ENCODE results near the gene CLOCK. TPM values are rescaled to one million over a fixed set of nuclear protein-coding genes. Genes with fewer than 3 reads are reported as not detected.

Gene CLOCK
- total and polyA plus RNA-seq, 2 of the 13 experiments (the other 11 are each of a cell fraction or from before 2014, with no cell fraction given), result 8.8 to 13.5 TPM

DNA sequence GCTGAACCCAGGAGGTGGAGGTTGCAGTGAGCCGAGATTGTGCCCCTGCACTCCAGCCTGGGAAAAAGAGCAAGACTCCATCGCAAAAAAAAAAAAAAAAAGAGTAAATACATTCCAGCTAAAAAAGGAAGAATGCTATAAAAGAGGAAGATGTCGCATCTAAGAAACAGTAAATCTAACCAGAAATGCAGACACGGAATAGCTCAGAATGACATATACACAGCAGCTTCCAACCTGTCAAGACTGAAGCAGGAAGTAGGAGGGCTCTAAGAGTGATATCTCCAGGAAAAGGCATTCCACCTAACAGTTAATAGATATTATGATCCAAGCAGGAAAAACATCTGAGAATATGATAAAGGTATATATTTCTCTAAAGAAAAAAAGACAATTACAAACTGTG, 16.0 kb downstream of the CLOCK start (continued):
- TF ChIP-seq U2AF1 (optimal IDR thresholded peaks at IDR 0.05; ENCODE audit: low read depth, low read length) (no peak), PHF21A (CRISPR knock-in tag; IDR thresholded peaks at IDR 0.05) (no peak)

DNA sequence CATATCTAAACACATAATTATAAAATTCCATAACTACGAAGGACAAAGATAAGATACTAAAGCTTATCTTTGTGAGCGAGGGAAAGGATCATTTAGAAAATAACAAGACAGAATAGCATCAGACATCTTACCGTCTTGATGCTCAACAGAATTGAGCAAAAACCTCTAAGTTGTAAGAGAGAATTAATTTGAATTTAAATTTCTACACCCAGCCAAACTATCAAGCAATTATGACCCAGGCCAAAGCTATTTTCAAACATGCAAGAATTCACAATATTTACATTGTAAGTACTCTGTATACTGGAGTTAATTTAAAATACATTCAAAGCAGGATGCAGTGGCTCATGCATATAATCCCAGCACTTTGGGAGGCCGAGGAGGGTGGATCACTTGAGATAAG, 16.5 kb downstream of the CLOCK start:
- Histone ChIP-seq H3K4me3 (replicated peaks in 1 of 3; ENCODE audit: insufficient read depth in 1 of 3, low read depth in 2 of 3, low read length in 3 of 3) (no peak overlapping the region), H3K27me3 (ENCODE audit: control insufficient read depth in 1 of 2, insufficient read depth in 2 of 2, low read length in 2 of 2) (no peaks in the 10 kb centered on the region), H3K27ac (ENCODE audit: extremely low read length, insufficient read depth, low read length) (no peak overlapping the region), H3K36me3 (replicated peaks in 1 of 2; ENCODE audit: control insufficient read depth in 1 of 2, insufficient read depth in 2 of 2, low read length in 2 of 2) (no peaks in the 10 kb centered on the region), H3K9ac (ENCODE audit: insufficient read depth, low read depth, low read length) (no peak overlapping the region), H2AFZ (ENCODE audit: low read length) (no peak overlapping the region), H3K9me3 (ENCODE audit: low read length) (0 out of 2 replicates have a peak, but pooled peaks cover 6% of the 10 kb centered on the region), H4K20me1 (ENCODE audit: insufficient read depth, low read length) (no peaks in the 10 kb centered on the region), H3K4me2 (ENCODE audit: low read depth, low read length) (no peak overlapping the region), H3K79me2 (ENCODE audit: insufficient read depth, low read length) (peaks cover 44% of the 10 kb centered on the region), H3K4me1 (ENCODE audit: insufficient read depth, low read length) (no peaks in the 10 kb centered on the region)
- over 99% methylated on average over 4 of the region's 4 CpGs for WGBS (ENCODE audit: low lambda C conversion rate)
- peak; percentile 60; the same call in 1 of the 2 replicates for TF ChIP-seq ZFP1 (CRISPR knock-in tag; IDR thresholded peaks at IDR 0.05)
- TF ChIP-seq, protein P1, sequence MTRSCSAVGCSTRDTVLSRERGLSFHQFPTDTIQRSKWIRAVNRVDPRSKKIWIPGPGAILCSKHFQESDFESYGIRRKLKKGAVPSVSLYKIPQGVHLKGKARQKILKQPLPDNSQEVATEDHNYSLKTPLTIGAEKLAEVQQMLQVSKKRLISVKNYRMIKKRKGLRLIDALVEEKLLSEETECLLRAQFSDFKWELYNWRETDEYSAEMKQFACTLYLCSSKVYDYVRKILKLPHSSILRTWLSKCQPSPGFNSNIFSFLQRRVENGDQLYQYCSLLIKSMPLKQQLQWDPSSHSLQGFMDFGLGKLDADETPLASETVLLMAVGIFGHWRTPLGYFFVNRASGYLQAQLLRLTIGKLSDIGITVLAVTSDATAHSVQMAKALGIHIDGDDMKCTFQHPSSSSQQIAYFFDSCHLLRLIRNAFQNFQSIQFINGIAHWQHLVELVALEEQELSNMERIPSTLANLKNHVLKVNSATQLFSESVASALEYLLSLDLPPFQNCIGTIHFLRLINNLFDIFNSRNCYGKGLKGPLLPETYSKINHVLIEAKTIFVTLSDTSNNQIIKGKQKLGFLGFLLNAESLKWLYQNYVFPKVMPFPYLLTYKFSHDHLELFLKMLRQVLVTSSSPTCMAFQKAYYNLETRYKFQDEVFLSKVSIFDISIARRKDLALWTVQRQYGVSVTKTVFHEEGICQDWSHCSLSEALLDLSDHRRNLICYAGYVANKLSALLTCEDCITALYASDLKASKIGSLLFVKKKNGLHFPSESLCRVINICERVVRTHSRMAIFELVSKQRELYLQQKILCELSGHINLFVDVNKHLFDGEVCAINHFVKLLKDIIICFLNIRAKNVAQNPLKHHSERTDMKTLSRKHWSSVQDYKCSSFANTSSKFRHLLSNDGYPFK (CRISPR knock-in tag; IDR thresholded peaks at IDR 0.05; ENCODE audit: borderline replicate concordance), result no peak
- in situ Hi-C loops (cut with HindIII; ENCODE audit: extremely low pct_ligation_motif_present, low pct_unique_long_range_greater_than_20kb) (no loop called here), intact Hi-C loops (cut with micrococcal nuclease; ENCODE audit: unreplicated experiment) (no loop called here)
- BruUV-seq (replicated peaks), result no TSS peak
- CTCF ChIA-PET (ENCODE audit: low intra/inter-chr PET ratio, low total read pairs), result no interaction called here
- FAIRE-seq (no peak), ATAC-seq (no peak), DNase-seq (ENCODE audit: low spot score) (no peak)
- POLR2A ChIA-PET, result no interaction called here

DNA sequence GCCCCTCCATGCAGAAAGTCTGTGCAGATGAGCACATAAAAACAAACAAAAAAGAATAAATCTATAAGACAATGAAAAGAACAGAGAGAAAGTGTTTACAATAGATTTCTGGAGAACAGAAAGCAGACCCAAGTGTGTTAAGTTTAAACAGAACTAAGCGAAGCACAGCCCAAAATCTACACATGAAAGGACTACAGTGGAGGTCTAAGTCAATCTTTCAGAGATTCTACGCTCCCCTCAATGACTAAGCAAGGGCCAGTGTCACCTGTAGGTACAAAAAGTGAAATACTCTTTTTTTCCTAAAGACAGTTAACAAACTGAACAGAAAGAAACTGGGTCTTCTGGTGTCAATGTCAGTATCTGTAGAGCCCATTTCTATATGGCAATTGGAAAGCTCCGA, 18.2 kb downstream of the CLOCK start:
- Histone ChIP-seq H3K4me3 (replicated peaks in 1 of 3; ENCODE audit: insufficient read depth in 1 of 3, low read depth in 2 of 3, low read length in 3 of 3) (no peak overlapping the region), H3K79me2 (ENCODE audit: insufficient read depth, low read length) (peaks cover 44% of the 10 kb centered on the region), H3K9me3 (ENCODE audit: low read length) (0 out of 2 replicates have a peak, but pooled peaks cover 6% of the 10 kb centered on the region), H3K4me1 (ENCODE audit: insufficient read depth, low read length) (no peaks in the 10 kb centered on the region), H3K4me2 (ENCODE audit: low read depth, low read length) (no peak overlapping the region), H3K9ac (ENCODE audit: insufficient read depth, low read depth, low read length) (no peak overlapping the region), H3K27me3 (ENCODE audit: control insufficient read depth in 1 of 2, insufficient read depth in 2 of 2, low read length in 2 of 2) (no peaks in the 10 kb centered on the region), H3K27ac (ENCODE audit: extremely low read length, insufficient read depth, low read length) (no peak overlapping the region), H2AFZ (ENCODE audit: low read length) (no peak overlapping the region), H4K20me1 (ENCODE audit: insufficient read depth, low read length) (no peaks in the 10 kb centered on the region), H3K36me3 (replicated peaks in 1 of 2; ENCODE audit: control insufficient read depth in 1 of 2, insufficient read depth in 2 of 2, low read length in 2 of 2) (no peaks in the 10 kb centered on the region)
- ATAC-seq (no peak), FAIRE-seq (no peak), DNase-seq (ENCODE audit: low spot score) (no peak)
- no TSS peak for BruUV-seq (replicated peaks)
- TF ChIP-seq MEF2D (CRISPR knock-in tag; IDR thresholded peaks at IDR 0.05), result no peak
- no peak for TF ChIP-seq ZNF34 (CRISPR knock-in tag; IDR thresholded peaks at IDR 0.05; ENCODE audit: borderline replicate concordance)
- no peak for TF ChIP-seq HOXD1 (CRISPR knock-in tag; IDR thresholded peaks at IDR 0.05)
- no peak for TF ChIP-seq RFX5 (IDR thresholded peaks at IDR 0.05; ENCODE audit: low read depth, low read length)
- no peak for TF ChIP-seq PAWR (CRISPR knock-in tag; IDR thresholded peaks at IDR 0.05; ENCODE audit: borderline replicate concordance)
- no peak for TF ChIP-seq CBX2 (IDR thresholded peaks at IDR 0.05; ENCODE audit: low read depth, low read length)
- no peak for TF ChIP-seq CBX2 (CRISPR knock-in tag; IDR thresholded peaks at IDR 0.05; ENCODE audit: low read depth)
- TF ChIP-seq KDM1A (CRISPR knock-in tag; IDR thresholded peaks at IDR 0.05), result no peak
- no peak for TF ChIP-seq RXRA (CRISPR knock-in tag; IDR thresholded peaks at IDR 0.05)
- no peak for TF ChIP-seq MXI1 (IDR thresholded peaks at IDR 0.05; ENCODE audit: borderline replicate concordance, low read depth, low read length)
- ChIA-PET POLR2A (no interaction called here), CTCF (ENCODE audit: low intra/inter-chr PET ratio, low total read pairs) (no interaction called here)
- in situ Hi-C loops (cut with HindIII; ENCODE audit: extremely low pct_ligation_motif_present, low pct_unique_long_range_greater_than_20kb) (no loop called here), intact Hi-C loops (cut with micrococcal nuclease; ENCODE audit: unreplicated experiment) (no loop called here)
- 96% methylated on average over 3 of the region's 3 CpGs for WGBS (ENCODE audit: low lambda C conversion rate)
